ENCODE results near the gene VPS13C. TPM values are rescaled to one million over a fixed set of nuclear protein-coding genes. Genes with fewer than 3 reads are reported as not detected.

VPS13C gene
- total RNA-seq, 1 donor from 2014 or later, result 87.1 TPM

- Histone ChIP-seq H3K4me1 (no peaks in the 10 kb centered on the region), H3K9me3 (no peaks in the 10 kb centered on the region), H3K4me3 (no peak overlapping the region), H3K36me3 (no peaks in the 10 kb centered on the region), H3K27me3 (no peaks in the 10 kb centered on the region), H3K27ac (no peak overlapping the region)
- TF ChIP-seq CTCF (IDR thresholded peaks at IDR 0.05), result no peak
- DNase-seq (no peak), ATAC-seq (no peak)
- intact Hi-C loops (cut with DNase I), result no loop called here
Observed at GRCh38 chr15:62094388-62094787, 34.1 kb upstream of the VPS13C start.

DNA sequence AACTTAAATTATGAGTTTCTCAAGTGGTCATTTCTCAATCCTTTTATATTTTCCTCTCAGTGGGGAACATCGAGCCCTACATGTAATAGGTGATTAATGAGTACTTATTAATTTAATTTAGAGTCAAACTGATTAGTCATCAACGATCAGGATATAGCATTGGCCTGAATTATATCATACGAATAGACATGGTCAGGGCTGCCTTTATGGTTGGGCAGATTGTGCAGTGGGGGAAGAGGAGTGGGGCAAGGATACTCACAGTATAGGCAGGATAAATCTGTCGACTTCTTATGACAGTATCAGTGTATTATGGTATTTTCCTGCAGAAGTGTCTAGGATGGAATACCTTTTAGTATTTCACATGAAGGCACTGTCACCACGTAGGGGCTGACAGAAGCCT, 33.6 kb upstream of the VPS13C start:
- Histone ChIP-seq H3K9me3 (no peaks in the 10 kb centered on the region), H3K27me3 (no peaks in the 10 kb centered on the region), H3K27ac (no peak overlapping the region), H3K4me3 (no peak overlapping the region), H3K36me3 (no peaks in the 10 kb centered on the region), H3K4me1 (no peaks in the 10 kb centered on the region)
- DNase-seq (no peak), ATAC-seq (no peak)
- no peak for TF ChIP-seq CTCF (IDR thresholded peaks at IDR 0.05)
- intact Hi-C loops (cut with DNase I), result no loop called here

DNA sequence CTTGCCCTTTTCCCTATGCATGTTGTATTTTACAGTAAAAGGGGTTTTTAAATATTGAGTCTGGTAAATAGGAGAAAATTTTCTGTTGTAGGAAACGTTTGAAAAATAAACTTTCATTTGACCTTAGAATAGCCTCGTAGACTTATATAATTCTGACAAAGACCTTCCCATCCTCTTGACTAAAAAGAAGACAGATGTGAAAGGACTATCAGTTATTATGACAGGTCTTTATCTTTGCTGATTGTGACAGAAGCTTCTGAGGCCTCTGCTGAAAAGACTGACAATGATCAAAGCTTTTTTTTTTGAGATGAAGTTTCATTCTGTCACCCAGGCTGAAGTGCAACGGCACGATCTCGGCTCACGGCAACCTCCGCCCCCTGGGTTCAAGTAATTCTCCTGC, 30.7 kb upstream of the VPS13C start:
- intact Hi-C loops (cut with DNase I), result no loop called here
- no peaks in the 10 kb centered on the region for H3K27me3 ChIP-seq

DNA sequence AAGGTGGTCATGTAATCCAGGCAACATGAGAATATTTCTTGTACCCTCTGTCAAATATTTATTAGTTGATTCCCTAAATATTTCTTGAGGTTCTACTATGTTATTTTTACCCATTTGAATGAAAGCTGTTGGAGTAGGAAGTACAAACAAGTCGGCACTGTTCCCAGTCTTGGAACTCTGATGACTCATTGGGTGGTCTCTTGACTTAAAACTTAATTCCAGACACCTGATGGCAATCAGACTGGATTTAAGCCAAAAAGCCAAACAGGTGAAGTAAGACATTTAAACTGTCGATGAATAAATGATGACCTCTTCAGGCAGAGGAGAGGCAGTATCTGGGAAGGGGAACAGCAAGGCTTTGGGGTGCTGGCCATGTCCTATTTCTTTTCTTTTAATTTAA, 29.4 kb upstream of the VPS13C start:
- no peak for ATAC-seq
- TF ChIP-seq CTCF (IDR thresholded peaks at IDR 0.05), result no peak
- intact Hi-C loops (cut with DNase I), result no loop called here
- Histone ChIP-seq H3K27ac (no peak overlapping the region), H3K36me3 (no peaks in the 10 kb centered on the region), H3K9me3 (no peaks in the 10 kb centered on the region), H3K4me3 (no peak overlapping the region), H3K4me1 (no peaks in the 10 kb centered on the region), H3K27me3 (no peaks in the 10 kb centered on the region)
- no peak for DNase-seq

More for the DNA sequence above, 30.7 kb upstream of the VPS13C start:
- H3K4me1 ChIP-seq, result no peaks in the 10 kb centered on the region
- DNase-seq (no peak), ATAC-seq (no peak)
- H3K27ac ChIP-seq, result no peak overlapping the region
- H3K36me3 ChIP-seq, result no peaks in the 10 kb centered on the region
- no peak for TF ChIP-seq CTCF (IDR thresholded peaks at IDR 0.05)
- no peaks in the 10 kb centered on the region for H3K9me3 ChIP-seq
- H3K4me3 ChIP-seq, result no peak overlapping the region

DNA sequence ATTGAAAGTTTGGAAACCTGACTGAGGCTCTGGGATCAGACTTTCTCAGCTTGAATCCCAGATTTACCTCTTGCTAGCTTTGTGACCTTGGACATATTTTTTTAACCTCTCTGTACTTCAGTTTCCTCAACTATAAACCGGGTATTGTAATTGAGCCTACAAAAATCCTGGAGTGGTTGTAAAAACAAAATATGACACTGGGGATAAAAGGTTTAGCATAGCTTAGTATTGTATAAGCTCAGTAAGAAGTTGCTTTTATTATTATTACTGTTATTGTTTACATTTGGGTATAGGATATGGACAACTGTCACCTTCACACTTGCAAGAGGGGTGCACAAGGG, 28.1 kb upstream of the VPS13C start:
- intact Hi-C loops (cut with DNase I), result no loop called here
- DNase-seq (no peak), ATAC-seq (no peak)
- no peaks in the 10 kb centered on the region for H3K4me1 ChIP-seq
- TF ChIP-seq CTCF (IDR thresholded peaks at IDR 0.05), result no peak
- no peak overlapping the region for H3K27ac ChIP-seq
- no peaks in the 10 kb centered on the region for H3K9me3 ChIP-seq
- no peak overlapping the region for H3K4me3 ChIP-seq
- H3K27me3 ChIP-seq, result no peaks in the 10 kb centered on the region
- H3K36me3 ChIP-seq, result no peaks in the 10 kb centered on the region

DNA sequence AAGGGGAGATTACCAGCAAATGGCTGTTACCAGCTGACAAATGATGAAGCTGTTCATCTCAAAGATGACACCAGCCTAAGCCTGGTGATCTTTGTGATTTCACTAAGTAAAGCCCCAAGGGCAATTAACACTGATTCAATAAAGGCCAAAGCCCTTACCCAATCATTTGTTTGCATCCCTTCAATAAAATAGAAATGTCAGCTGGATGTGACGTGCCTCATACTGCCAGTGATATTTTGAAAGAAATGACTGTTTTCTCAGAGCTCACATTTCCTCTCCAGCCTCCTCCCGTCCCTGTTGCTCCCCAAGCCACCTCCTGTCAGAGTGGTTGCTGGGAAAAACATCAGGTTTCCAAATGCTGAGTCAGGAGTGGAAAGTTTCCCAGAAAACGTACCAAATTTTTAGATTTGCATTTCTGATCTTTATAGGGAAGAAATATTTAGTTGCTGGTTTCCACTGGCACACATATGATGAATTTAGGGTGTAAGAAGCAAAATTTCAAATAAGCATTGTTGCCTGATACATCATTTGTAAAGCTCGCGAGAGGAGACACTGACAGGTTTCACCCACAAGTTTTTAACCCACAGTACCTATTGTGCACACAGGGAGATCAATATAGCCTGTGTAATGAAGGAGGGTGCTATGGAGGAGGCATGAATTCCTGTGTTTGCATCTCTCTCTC, 27.6 kb upstream of the VPS13C start:
- Histone ChIP-seq H3K27me3 (no peaks in the 10 kb centered on the region), H3K9me3 (no peaks in the 10 kb centered on the region), H3K36me3 (no peaks in the 10 kb centered on the region), H3K27ac (no peak overlapping the region), H3K4me1 (no peaks in the 10 kb centered on the region), H3K4me3 (no peak overlapping the region)
- ATAC-seq (no peak), DNase-seq (no peak)
- intact Hi-C loops (cut with DNase I), result no loop called here
- TF ChIP-seq CTCF (IDR thresholded peaks at IDR 0.05), result no peak
